ENCODE measurements around the gene LITAFD.

Gene LITAFD

DNA sequence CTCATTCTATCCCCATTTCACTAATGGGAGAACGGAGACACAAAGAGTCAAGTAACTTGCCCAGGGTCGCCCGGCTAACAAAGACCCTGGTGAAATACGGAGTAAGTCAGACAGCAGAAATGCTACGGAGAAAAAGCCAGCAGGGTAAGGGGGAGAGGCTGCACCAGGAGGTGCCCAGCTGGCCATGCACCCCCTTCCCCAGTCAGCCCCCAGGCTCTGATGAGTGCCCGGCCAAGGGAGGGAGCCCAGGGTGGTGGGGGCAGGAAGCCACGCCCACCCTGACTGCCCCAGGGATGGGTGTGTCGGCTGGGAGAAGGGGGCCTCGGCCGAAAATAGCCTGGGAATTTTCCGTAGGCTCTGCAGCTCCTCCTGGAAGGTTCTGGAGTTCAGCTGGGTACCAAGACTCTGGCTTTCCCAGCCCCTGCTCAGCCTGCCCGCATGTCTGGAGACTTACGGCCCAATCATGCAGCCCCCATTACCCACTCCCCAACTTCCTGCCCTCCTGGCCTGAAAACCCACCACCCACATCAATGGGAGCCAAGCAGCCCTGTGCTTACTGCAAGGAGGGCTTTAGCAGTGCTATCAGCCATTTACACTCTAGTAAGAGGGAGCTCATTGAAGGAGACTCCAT lies 17.6 kb upstream of the LITAFD start:
- DNase-seq (ENCODE audit: low read depth), result no peak
- H3K4me3 ChIP-seq (ENCODE audit: low read length), result no peak overlapping the region
- TF ChIP-seq, protein P1, sequence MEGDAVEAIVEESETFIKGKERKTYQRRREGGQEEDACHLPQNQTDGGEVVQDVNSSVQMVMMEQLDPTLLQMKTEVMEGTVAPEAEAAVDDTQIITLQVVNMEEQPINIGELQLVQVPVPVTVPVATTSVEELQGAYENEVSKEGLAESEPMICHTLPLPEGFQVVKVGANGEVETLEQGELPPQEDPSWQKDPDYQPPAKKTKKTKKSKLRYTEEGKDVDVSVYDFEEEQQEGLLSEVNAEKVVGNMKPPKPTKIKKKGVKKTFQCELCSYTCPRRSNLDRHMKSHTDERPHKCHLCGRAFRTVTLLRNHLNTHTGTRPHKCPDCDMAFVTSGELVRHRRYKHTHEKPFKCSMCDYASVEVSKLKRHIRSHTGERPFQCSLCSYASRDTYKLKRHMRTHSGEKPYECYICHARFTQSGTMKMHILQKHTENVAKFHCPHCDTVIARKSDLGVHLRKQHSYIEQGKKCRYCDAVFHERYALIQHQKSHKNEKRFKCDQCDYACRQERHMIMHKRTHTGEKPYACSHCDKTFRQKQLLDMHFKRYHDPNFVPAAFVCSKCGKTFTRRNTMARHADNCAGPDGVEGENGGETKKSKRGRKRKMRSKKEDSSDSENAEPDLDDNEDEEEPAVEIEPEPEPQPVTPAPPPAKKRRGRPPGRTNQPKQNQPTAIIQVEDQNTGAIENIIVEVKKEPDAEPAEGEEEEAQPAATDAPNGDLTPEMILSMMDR (conservative IDR thresholded peaks at IDR 0.05; ENCODE audit: low read depth, low read length), result no peak

DNA sequence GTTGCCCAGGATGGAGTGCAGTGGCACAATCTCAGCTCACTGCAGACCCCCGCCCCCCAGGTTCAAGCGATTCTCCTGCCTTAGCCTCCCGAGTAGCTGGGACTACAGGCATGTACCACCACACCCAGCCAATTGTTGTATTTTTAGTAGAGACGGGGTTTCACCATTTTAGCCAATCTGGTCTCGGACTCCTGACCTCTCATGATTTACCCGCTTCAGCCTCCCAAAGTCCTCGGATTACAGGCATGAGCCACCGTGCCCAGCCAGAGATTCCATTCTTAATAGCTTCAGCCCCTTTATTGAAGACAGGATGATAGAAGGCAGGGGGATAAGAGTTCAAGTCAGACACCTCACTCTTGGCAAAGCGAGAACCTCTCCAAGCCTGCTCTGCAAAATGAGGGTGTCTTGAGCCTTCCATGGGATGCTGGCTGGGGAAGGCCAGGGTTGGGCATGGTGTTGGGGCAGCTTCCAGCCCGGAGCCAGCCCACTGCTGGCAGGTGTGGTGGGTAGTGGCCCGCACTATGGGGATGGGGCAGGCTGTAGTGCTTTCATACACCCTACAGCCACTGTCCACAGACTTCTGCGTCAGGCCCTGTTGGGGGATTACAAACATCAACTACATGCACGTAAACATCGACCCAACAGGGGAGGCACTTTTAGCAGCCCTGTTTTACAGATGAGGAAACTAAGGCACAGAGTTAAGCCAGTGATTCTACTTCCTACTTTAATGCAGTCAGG lies 16.8 kb upstream of the LITAFD start:
- TF ChIP-seq, protein P1 (conservative IDR thresholded peaks at IDR 0.05; ENCODE audit: low read depth, low read length), result no peak
- no peak overlapping the region for H3K4me3 ChIP-seq (ENCODE audit: low read length)
- no peak for DNase-seq (ENCODE audit: low read depth)

DNA sequence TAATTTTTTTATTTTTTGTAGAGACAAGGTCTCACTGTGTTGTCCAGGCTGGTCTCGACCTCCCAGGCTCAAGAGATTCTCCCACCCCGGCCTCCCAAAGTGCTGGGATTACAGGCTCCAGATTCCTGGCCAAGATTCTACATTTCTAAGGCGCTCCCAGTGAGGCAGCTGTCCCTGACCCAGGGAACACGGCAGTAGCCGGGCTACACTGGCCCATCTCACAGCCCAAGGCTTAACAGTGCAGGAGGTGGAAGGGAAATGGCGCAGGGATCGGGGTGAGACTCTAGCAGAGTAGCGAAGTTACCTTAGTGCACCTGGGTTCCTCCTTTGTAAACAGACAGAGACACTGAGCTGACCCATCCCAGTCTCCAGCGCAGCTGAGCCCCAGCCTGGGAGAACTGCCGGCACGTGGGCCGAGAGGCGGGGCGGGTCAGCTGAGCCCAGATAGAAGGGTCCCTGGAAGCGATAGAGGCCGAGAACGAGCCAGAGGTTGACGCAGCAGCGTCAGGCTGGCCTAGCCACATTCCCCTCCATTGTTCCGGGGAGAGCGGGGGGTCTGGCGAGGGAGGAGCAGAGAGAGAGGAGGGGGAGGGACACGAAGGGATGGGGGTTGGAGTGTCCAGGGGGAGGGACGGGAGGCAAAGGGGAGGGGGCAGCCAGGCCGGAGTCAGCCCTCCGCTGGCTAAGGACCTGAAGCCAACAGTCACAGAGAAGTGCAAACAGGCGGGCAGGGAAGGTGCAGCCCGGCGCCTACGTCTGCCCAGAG lies 15.8 kb upstream of the LITAFD start:
- TF ChIP-seq, protein P1 (conservative IDR thresholded peaks at IDR 0.05; ENCODE audit: low read depth, low read length), result no peak
- peak overlapping the region; percentile 73 for H3K4me3 ChIP-seq (ENCODE audit: low read length)

DNA sequence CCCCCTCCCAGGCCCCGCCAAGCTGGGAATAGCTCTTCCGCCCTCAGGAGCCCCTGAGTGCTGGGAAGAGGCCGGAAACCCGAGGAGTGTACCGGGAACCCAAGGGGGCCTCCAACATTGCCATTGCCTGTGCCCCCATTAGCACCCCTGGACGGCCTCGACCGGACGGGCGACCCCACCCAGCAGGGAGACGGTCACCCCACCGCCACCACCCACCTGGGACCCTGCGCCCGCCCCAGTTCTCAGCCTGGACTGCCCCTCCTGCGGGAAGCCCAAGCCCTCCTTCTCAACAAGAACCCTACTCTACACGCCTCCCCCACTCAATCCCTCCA lies 15.3 kb upstream of the LITAFD start:
- H3K4me3 ChIP-seq (ENCODE audit: low read length), result peak overlapping the region; percentile 73
- no peak for DNase-seq (ENCODE audit: low read depth)
- TF ChIP-seq, protein P1 (conservative IDR thresholded peaks at IDR 0.05; ENCODE audit: low read depth, low read length), result no peak

More for the DNA sequence above, 15.8 kb upstream of the LITAFD start:
- no peak for DNase-seq (ENCODE audit: low read depth)

DNA sequence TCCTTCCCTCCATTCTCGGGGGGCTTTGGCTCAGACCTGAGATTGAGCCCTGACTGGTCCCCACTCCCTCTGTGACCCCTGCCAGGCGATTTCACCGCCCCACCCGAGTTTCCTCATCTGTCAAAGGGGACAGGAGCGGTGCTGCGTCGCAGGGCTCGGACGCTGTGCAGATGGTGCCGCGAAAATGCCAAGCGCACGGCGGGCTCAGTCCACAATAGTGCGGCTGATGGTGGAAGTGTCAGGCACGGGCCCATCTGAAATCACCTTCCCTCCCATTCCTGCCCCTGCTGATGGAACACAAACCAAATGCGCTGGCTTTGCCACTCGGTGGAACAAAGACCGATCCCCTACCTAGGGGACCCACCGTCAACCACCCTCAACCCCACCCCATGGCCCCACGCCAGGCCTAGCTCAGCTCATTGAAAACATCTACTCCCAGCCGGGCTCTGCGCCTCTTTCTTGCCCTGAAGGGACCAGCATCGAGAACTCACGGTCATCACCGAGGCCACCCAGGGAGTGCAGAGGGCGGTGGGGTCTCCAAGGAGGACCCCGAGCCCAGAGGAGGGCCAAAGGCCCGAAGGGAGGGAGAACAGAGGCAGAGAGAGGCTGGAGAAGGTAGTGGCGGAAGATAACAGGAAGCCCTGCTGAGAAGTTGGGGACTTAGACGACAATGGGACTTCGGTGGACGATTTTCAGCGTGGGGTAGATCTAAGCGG lies 14.8 kb upstream of the LITAFD start:
- peak overlapping the region; percentile 73 for H3K4me3 ChIP-seq (ENCODE audit: low read length)
- TF ChIP-seq, protein P1 (conservative IDR thresholded peaks at IDR 0.05; ENCODE audit: low read depth, low read length), result no peak
- DNase-seq (ENCODE audit: low read depth), result no peak

DNA sequence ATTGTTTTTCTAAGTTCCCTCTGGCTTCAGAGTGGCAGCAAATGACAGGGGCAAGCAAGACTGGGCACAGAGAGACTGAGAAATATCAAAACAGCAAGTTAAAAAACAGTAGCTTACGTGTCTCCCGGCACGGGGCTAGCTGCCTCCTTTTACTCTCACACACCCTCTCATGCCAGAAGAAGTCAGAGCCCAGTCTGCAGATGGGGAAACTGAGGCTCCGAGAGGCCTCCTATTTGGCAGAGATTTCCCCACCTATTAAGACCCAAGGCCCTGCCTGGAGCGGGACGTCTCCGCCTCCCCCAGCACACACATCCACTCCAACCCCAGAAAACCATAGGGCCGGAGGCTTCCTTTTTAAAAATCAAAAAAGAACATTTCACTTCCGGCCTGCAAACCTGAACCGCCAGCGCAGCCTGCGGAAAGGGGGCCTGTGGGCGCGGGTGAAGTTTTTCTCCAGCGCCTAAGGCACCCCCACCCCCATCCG lies 14.2 kb upstream of the LITAFD start:
- H3K4me3 ChIP-seq (ENCODE audit: low read length), result peak overlapping the region; percentile 73
- no peak for DNase-seq (ENCODE audit: low read depth)
- TF ChIP-seq, protein P1 (conservative IDR thresholded peaks at IDR 0.05; ENCODE audit: low read depth, low read length), result no peak

Measured in retinal pigment epithelial cell (primary cell).